HepG2 (cell line): ENCODE measurements around the gene C19orf85. TPM values are rescaled to one million over a fixed set of nuclear protein-coding genes. Genes with fewer than 3 reads are reported as not detected.

Experiments
- ATAC-seq: fragments of 200-7000 bp; cut with Tn5 transposase; 3 replicates; pipeline ENCODE4 v1.9.1; 2020; ENCODE audit warnings: mild to moderate bottlenecking, moderate library complexity
- BruUV-seq: library from RNA; stranded (reverse); fragments of 400-500 nt; replicated peaks from 2 replicates; lab custom pipeline; 2021; lab: Mats Ljungman, UMichigan
- CTCF ChIA-PET: fragments of 300-600 bp; formaldehyde crosslinking; extraction: SDS; loops from one replicate; lab custom pipeline; 2021; ENCODE audit warnings: low total read pairs, inconsistent platforms, low intra/inter-chr PET ratio; lab: Yijun Ruan, JAX
- POLR2A ChIA-PET: fragments of 350-600 bp; sonication (Branson Sonifier 250); formaldehyde crosslinking; loops from one replicate; lab custom pipeline; 2020; ENCODE audit warnings: antibody characterized with exemption, inconsistent platforms; lab: Yijun Ruan, JAX
- DNase-seq: peaks from one replicate; pipeline ENCODE4 v3.0.0-alpha.2; 2015; ENCODE audit warnings: low spot score
- FAIRE-seq: peaks from 3 replicates; lab custom pipeline; 2011; peaks lifted over from hg19 to GRCh38; lab: Jason Lieb, UNC
- H2AFZ ChIP-seq: one replicate; pipeline ENCODE4 v1.6.1; 2011; ENCODE audit warnings: low read length, inconsistent platforms
- H3K27ac ChIP-seq: fragments of 300-600 bp; 3 replicates; pipeline ENCODE4 v1.8.0; 2011; ENCODE audit warnings: mixed run types, mild to moderate bottlenecking, mixed read lengths, low read length, inconsistent platforms; ENCODE audit not compliant: insufficient read depth; ENCODE audit errors: extremely low read length
- H3K27me3 ChIP-seq, 2 experiments: fragments of 200-600 bp in 1 of 2; 2 replicates in 1 of 2; 3 replicates in 1 of 2; pipeline versions ENCODE4 v1.6.0 to v1.8.0; 2011; ENCODE audit warnings: low read length in 2 of 2, mild to moderate bottlenecking in 2 of 2, moderate library complexity in 2 of 2, inconsistent platforms in 1 of 2; ENCODE audit not compliant: insufficient read depth in 2 of 2, control insufficient read depth in 1 of 2
- H3K36me3 ChIP-seq, 2 experiments: fragments of 200-600 bp in 1 of 2; replicated peaks in 1 of 2; 2 replicates in 1 of 2; 3 replicates in 1 of 2; pipeline versions ENCODE4 v1.5.1 to v1.8.0; 2011; ENCODE audit warnings: low read length in 2 of 2, inconsistent platforms in 1 of 2; ENCODE audit not compliant: insufficient read depth in 2 of 2, control insufficient read depth in 1 of 2
- H3K4me1 ChIP-seq: 2 replicates; pipeline ENCODE4 v1.5.1; 2012; ENCODE audit warnings: low read length, inconsistent platforms; ENCODE audit not compliant: insufficient read depth
- H3K4me2 ChIP-seq: 2 replicates; pipeline ENCODE4 v1.6.0; 2011; ENCODE audit warnings: low read depth, low read length, inconsistent platforms
- H3K4me3 ChIP-seq, 3 experiments: fragments of 200-600 bp in 1 of 3; sonication (generic), shearing (Covaris generic) in 1 of 3; replicated peaks in 1 of 3; 2 replicates each; pipeline ENCODE4 v1.5.1; 2011 to 2016; ENCODE audit warnings: low read length in 3 of 3, inconsistent platforms in 2 of 3, low read depth in 2 of 3, mild to moderate bottlenecking in 2 of 3, control low read depth in 1 of 3, mixed read lengths in 1 of 3; ENCODE audit not compliant: insufficient read depth in 1 of 3
- H3K79me2 ChIP-seq: one replicate; pipeline ENCODE4 v1.6.1; 2011; ENCODE audit warnings: low read length, inconsistent platforms; ENCODE audit not compliant: insufficient read depth
- H3K9ac ChIP-seq: 2 replicates; pipeline ENCODE4 v1.6.0; 2011; ENCODE audit warnings: mild to moderate bottlenecking, low read depth, low read length, inconsistent platforms; ENCODE audit not compliant: insufficient read depth
- H3K9me3 ChIP-seq: 2 replicates; pipeline ENCODE4 v1.5.1; 2012; ENCODE audit warnings: mild to moderate bottlenecking, low read length
- H4K20me1 ChIP-seq: 2 replicates; pipeline ENCODE4 v1.6.0; 2011; ENCODE audit warnings: inconsistent platforms, mild to moderate bottlenecking, low read length, moderate library complexity; ENCODE audit not compliant: insufficient read depth
- GABPB1 ChIP-seq: IDR thresholded peaks from 2 replicates; pipeline ENCODE4 v1.6.1; 2016; ENCODE audit warnings: mild to moderate bottlenecking, missing genetic modification reagents, moderate library complexity, missing compliant biosample characterization
- GPBP1L1 ChIP-seq: sonication (generic); formaldehyde crosslinking; IDR thresholded peaks from 2 replicates; pipeline ENCODE4 v1.5.0; 2020; ENCODE audit warnings: mild to moderate bottlenecking, missing genetic modification reagents
- HNRNPK ChIP-seq: fragments of 200-400 bp; formaldehyde crosslinking; IDR thresholded peaks from 2 replicates; pipeline ENCODE4 v1.6.1; 2018; ENCODE audit warnings: low read length, low read depth, moderate library complexity, mild to moderate bottlenecking; ENCODE audit not compliant: poor library complexity, severe bottlenecking
- KLF15 ChIP-seq: sonication (generic); formaldehyde crosslinking; IDR thresholded peaks from 2 replicates; pipeline ENCODE4 v1.8.1; 2023; ENCODE audit warnings: borderline replicate concordance, mild to moderate bottlenecking, inconsistent platforms, missing genetic modification reagents, mixed read lengths
- MATR3 ChIP-seq: sonication (generic); formaldehyde crosslinking; IDR thresholded peaks from 2 replicates; pipeline ENCODE4 v1.4.0; 2020; ENCODE audit warnings: missing genetic modification reagents
- MAX ChIP-seq: IDR thresholded peaks from 2 replicates; pipeline ENCODE4 v1.6.1; 2012; ENCODE audit warnings: inconsistent platforms
- MTF2 ChIP-seq: sonication (generic); formaldehyde crosslinking; IDR thresholded peaks from 2 replicates; pipeline ENCODE4 v1.5.0; 2020; ENCODE audit warnings: missing genetic modification reagents, borderline replicate concordance
- NAIF1 ChIP-seq: sonication (generic); formaldehyde crosslinking; IDR thresholded peaks from 2 replicates; pipeline ENCODE4 v1.5.0; 2020; ENCODE audit warnings: mild to moderate bottlenecking, missing genetic modification reagents, borderline replicate concordance
- SYNCRIP ChIP-seq: fragments of 200-400 bp; formaldehyde crosslinking; IDR thresholded peaks from 2 replicates; pipeline ENCODE4 v1.6.1; 2018; ENCODE audit warnings: mild to moderate bottlenecking, low read depth, low read length; ENCODE audit not compliant: insufficient read depth
- ZNF263 ChIP-seq: sonication (generic); formaldehyde crosslinking; IDR thresholded peaks from 2 replicates; pipeline ENCODE4 v1.4.0; 2020; ENCODE audit warnings: missing genetic modification reagents
- ZNF432 ChIP-seq: sonication (generic); formaldehyde crosslinking; IDR thresholded peaks from 2 replicates; pipeline ENCODE4 v1.5.0; 2020; ENCODE audit warnings: missing genetic modification reagents, mild to moderate bottlenecking, borderline replicate concordance
- ZNF569 ChIP-seq: sonication (generic); formaldehyde crosslinking; IDR thresholded peaks from 2 replicates; pipeline ENCODE4 v1.5.0; 2020; ENCODE audit warnings: mild to moderate bottlenecking, missing genetic modification reagents, moderate library complexity, borderline replicate concordance
- ZNF678 ChIP-seq: sonication (generic); formaldehyde crosslinking; IDR thresholded peaks from 2 replicates; pipeline ENCODE4 v1.4.0; 2020; ENCODE audit warnings: mild to moderate bottlenecking, missing genetic modification reagents
- ZNF720 ChIP-seq: sonication (generic); formaldehyde crosslinking; IDR thresholded peaks from 2 replicates; pipeline ENCODE4 v1.4.0; 2020; ENCODE audit warnings: missing genetic modification reagents
- ZNF740 ChIP-seq: sonication (generic); formaldehyde crosslinking; IDR thresholded peaks from 2 replicates; pipeline ENCODE4 v1.4.0; 2020; ENCODE audit warnings: missing genetic modification reagents
- ZNF839 ChIP-seq: sonication (generic); formaldehyde crosslinking; IDR thresholded peaks from 2 replicates; pipeline ENCODE4 v1.4.0; 2020; ENCODE audit warnings: missing genetic modification reagents, mild to moderate bottlenecking, borderline replicate concordance
- ZSCAN25 ChIP-seq: sonication (generic); formaldehyde crosslinking; IDR thresholded peaks from 2 replicates; pipeline ENCODE4 v1.8.0; 2022; ENCODE audit warnings: mild to moderate bottlenecking, missing genetic modification reagents
- WGBS: methylation state at CpG from one replicate; pipeline ENCODE4 v1.1.6; 2017; ENCODE audit warnings: low lambda C conversion rate; 5-methylcytosine and 5-hydroxymethylcytosine counted together
- in situ Hi-C: cut with HindIII; loops from 2 replicates; pipeline ENCODE4 v1.10.0; 2017; ENCODE audit warnings: low pct_unique_long_range_greater_than_20kb; ENCODE audit not compliant: extremely low pct_ligation_motif_present
- intact Hi-C: fragments of 100-400 bp; cut with micrococcal nuclease; formaldehyde crosslinking; loops from one replicate; pipeline ENCODE4 v1.10.0; 2022; ENCODE audit not compliant: unreplicated experiment
- polyA plus RNA-seq, 8 experiments: library from polyadenylated mRNA; depleted of rRNA in 3 of 8; stranded (reverse) in 7 of 8; unstranded in 1 of 8; fragments of >200 nt; fragmentation: Illumina TruSeq in 4 of 8; extraction: Trizol in 4 of 8; gene quantifications; 2 replicates each; pipeline versions ENCODE4 v1.2.1 to v1.2.3, GENCODE V29; 2011 to 2016; ENCODE audit warnings: low read depth in 4 of 8, missing spikeins in 1 of 8, mixed read lengths in 1 of 8; ENCODE audit not compliant: insufficient read depth in 1 of 8
- total RNA-seq, 5 experiments: library from RNA; depleted of rRNA; stranded (reverse); fragments of >200 nt; fragmentation: Illumina TruSeq; extraction: Trizol; gene quantifications; 2 replicates each; pipeline ENCODE4 v1.2.3, GENCODE V29; 2016; ENCODE audit warnings: low read depth in 1 of 5

Gene C19orf85
- total and polyA plus RNA-seq, 2 of the 13 experiments (the other 11 are each of a cell fraction or from before 2014, with no cell fraction given) = not detected

- WGBS = 17% methylated on average over 2 of the region's 2 CpGs
- H4K20me1 ChIP-seq = no peaks in the 10 kb centered on the region
- H3K27me3 ChIP-seq = peaks cover 11 to 72% of the 10 kb centered on the region in 2 experiments
- no peak for DNase-seq
- ChIA-PET POLR2A (no interaction called here), CTCF (no interaction called here)
- no peaks in the 10 kb centered on the region for H3K36me3 ChIP-seq
- no peak overlapping the region for H3K4me2 ChIP-seq
- no peak for TF ChIP-seq HNRNPK
- no peak for TF ChIP-seq SYNCRIP
- no peak for TF ChIP-seq KLF15 (CRISPR knock-in tag)
- no peak for TF ChIP-seq NAIF1 (CRISPR knock-in tag)
- TF ChIP-seq ZNF569 (CRISPR knock-in tag) = no peak
- no peak for TF ChIP-seq MATR3
- TF ChIP-seq MAX = no peak
- TF ChIP-seq MTF2 = no peak
- no peak for TF ChIP-seq GABPB1 (CRISPR knock-in tag)
- TF ChIP-seq ZNF263 (CRISPR knock-in tag) = no peak
- no peak for TF ChIP-seq ZNF740
- no peak for TF ChIP-seq ZNF720 (CRISPR knock-in tag)
- no peak for TF ChIP-seq ZSCAN25 (CRISPR knock-in tag)
- TF ChIP-seq ZNF678 (CRISPR knock-in tag) = no peak
- no peak for TF ChIP-seq ZNF432 (CRISPR knock-in tag)
- TF ChIP-seq ZNF839 (CRISPR knock-in tag) = no peak
- TF ChIP-seq GPBP1L1 (CRISPR knock-in tag) = no peak
- H3K9ac ChIP-seq = no peak overlapping the region
- no peak overlapping the region for H2AFZ ChIP-seq
- in situ Hi-C loops = no loop called here
- intact Hi-C loops = no loop called here
- no peak overlapping the region for H3K4me3 ChIP-seq
- no peak overlapping the region for H3K27ac ChIP-seq
- H3K9me3 ChIP-seq = no peaks in the 10 kb centered on the region
- no peaks in the 10 kb centered on the region for H3K79me2 ChIP-seq
- no peak for ATAC-seq
- H3K4me1 ChIP-seq = 0 out of 2 replicates have a peak, but pooled peaks cover 5% of the 10 kb centered on the region
- BruUV-seq = no TSS peak
- no peak for FAIRE-seq
Measured at GRCh38 chr19:55498246-55498840, 33.8 kb upstream of the C19orf85 start.
